ENCODE data around the gene SPAM1.
A peak's percentile ranks its signal among the peaks of the same experiment; 100 is the strongest.
"Not testable (repeated sequence)": the region's sequence is repeated elsewhere in the genome, so short reads cannot be mapped to it uniquely, and the experiment has no call there.

Gene SPAM1

DNA sequence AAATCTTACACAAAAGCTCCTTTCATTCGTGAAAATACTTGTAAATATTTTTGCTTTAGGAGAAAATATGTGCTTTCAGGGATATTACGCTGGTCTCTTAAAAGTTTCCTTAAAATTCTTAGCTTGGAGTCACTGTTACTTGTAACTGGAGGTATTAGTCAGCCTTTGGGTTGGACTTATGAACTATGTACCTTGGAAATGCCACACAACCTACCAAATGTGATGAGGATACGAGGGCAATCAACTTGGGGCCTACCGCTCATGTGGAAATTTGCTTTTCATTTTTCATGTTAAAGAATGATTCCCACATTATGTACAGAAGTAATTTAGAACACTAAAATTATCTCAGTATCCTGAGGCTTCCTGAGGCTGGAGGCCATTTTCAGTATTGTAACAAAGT lies 23.1 kb downstream of the SPAM1 start:
- DNase-seq: no peak

DNA sequence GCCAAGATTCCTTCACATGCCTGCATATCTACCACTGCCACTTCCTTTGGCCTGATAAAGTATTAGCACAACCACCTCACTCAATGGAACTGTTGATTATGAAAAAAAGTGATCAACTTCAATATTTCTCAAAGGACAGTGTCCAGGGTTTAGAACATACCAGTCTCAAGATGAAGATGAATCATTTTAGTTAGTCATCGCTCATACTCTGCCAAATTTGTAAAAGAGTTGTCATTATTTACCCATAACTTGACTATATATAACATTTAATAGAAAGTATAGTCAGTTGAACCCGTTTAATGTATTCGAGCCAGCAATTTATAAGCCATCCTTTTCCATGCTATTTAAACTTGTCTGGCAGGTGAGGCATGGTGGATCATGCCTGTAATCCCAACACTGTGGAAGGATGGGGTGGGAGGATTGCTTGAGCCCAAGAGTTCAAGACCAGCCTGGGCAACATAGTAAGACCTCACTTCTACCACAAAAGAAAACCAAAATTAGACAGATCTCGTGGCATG lies 33.2 kb downstream of the SPAM1 start:
- no peak for DNase-seq

DNA sequence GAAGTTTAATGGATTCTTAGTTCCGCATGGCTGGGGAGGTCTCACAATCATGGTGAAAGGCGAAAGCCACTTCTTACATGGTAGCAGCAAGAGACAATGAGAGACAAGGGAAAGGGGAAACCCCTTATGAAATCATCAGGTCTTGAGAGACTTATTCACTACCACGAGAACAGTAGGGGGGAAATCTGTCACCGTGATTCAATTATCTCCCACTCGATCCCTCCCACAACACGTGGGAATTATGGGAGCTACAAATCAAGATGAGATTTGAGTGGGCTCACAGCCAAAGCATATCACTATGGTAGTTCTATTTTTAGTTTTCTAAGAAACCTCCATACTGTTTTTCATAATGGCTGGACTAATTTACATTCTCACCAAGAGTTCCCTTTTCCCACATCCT lies 36.7 kb downstream of the SPAM1 start:
- no peak for DNase-seq

DNA sequence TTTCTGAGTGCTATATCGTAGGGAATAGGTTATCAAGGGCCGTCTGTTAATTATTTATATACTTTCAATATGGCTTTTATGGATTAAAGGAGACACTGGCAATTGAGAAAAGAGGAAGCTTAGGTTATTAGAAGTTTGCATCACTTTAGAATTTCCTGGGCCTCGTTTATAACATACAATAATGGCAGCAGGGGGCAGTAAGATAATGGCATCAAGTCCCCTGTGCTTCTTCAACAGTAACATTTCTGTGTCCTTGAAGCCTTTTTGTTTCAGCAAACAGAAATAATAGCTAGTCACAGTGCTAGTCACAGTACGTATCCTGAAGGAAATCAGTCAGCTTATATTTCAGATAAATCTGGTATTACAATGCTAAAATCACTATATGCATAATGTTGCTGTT lies 41.9 kb downstream of the SPAM1 start:
- peak in 10 of 58 donors; percentile 7 to 63 (median 12) for DNase-seq

DNA sequence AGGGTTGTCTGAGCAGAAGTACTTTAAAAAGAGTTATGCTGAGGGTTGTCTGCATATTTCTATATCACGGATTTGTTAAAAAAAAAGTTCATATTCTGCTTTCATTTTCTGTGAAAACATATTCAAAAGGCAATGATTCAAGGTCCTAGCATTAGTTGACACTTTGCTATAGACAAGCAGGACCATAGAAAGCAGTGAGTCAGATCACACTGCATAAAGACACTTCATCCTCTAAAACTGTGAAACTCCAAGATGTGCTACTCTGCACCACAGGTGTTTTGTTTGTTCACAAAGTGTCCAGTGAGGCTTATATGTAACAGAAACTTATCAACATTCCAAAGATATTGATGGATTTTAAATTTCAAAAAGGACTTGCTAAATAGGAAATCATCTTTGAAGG lies 47.0 kb downstream of the SPAM1 start:
- DNase-seq: no peak

DNA sequence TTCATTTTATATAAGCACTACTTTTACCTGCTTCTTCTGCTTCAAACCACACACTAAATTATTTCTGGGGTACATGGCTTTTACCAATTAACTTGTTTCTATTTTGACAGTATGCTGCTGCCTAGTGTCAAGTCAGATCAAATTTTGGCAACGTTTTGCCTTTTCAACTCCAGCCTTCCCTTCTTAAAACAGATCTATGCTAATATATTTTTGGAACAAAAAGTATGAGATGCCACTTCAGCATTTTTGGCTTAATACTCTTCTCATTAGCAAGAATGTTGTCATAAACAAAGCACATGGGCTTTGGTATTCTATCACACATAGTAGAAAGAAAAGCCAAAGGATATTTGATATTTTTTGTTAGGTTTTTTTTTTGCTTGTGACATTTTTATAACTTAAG lies 47.8 kb downstream of the SPAM1 start:
- DNase-seq: no peak

DNA sequence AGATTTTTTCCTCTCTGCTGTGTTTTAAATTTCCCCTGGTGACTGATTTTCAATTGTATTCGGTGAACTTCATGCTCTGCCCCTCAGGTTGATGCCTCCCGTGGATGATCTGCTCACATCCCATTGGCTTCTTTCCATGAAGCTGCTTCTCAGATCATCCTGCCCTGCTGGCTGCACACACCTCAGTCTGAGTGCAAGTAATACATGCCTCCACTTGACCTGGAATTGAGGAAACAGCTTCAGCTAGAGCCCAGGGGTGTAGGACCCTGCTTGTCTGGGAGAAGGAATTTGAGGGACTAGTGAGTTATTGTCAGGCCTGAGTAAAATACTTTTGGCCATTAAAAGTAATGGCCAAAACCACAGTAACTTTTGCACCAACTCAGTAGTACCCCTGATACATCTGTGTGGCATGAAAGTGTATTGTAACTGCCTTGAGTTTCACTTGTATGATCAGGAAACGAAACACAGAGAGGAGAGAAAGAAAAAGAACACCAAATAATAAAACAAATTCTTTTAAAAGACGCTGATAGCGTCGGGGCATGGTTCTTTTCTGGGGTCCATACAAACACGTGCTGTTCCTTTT lies 49.4 kb downstream of the SPAM1 start:
- DNase-seq: no peak

DNA sequence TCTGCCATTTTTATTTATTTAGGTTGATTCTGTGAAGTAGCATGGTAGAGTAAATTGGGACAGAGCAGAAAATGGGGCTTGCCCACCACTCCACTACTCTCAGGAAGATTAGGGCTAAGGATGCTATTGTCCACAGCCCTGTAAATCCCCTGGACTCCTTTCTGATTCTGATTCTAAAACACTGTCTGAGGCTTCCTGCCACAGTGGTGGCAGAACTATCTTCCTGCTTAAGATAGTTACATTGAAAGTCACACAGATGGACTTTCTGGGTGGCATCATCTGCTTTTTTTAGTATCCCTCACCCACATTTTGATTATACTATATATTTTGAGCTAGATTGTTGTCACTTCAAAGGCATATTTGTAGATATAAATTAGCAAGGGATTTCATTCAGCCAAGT lies 50.0 kb downstream of the SPAM1 start:
- no peak for DNase-seq

DNA sequence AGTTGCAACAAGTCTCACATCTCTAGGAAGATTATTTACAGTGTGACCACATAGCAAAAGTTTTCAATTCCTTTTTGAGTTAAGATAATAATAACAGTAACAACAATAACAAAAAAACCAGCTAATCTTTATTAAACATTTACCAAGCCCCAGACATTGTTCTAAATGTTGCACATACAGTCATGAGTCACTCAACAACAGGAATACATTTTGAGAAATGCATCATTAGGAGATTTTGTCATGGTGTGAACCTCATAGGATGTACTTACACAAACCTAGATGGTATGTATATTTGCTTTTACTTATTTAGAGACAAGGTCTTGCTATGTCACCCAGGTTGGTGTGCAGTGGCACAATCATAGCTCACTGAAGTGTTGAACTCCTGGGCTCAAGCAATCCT lies 52.0 kb downstream of the SPAM1 start:
- DNase-seq: no peak

DNA sequence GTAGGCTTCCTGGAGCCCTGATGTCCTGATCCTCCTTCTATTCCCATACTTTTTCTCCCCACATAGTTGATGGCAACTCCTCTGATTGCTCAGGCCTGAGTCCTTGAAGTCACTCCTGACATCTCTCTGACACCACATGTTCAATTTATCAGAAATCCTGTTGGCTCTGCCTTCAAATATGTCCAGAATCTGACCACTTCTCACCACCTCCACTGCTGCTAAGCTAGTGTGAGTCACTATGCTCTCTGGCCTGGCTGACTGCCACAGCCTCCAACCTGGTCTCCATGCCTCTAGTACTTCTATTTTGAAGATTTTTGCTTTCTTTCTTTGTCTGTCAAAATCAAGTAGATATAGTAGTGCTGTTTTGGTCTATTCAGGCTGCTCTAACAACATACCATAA lies 54.8 kb downstream of the SPAM1 start:
- no peak for DNase-seq

DNA sequence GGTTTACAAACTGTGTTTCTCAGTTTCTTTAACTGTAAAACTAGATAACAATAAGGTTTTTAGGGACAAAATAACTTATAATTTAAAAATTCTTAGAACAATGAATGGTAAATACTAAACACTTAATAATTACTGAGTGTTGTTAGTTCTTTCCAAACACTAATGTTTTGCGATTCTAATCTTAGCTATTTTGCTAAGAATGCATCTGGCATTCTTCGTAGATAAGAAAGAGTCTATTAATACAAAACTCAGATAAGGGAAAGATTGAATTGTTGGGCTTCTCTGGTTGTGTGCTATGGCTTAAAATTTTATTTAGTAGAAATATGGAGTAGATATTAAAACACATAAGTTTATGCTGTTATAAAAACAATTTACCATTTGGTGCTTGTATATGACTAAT lies 62.4 kb downstream of the SPAM1 start:
- DNase-seq: no peak

DNA sequence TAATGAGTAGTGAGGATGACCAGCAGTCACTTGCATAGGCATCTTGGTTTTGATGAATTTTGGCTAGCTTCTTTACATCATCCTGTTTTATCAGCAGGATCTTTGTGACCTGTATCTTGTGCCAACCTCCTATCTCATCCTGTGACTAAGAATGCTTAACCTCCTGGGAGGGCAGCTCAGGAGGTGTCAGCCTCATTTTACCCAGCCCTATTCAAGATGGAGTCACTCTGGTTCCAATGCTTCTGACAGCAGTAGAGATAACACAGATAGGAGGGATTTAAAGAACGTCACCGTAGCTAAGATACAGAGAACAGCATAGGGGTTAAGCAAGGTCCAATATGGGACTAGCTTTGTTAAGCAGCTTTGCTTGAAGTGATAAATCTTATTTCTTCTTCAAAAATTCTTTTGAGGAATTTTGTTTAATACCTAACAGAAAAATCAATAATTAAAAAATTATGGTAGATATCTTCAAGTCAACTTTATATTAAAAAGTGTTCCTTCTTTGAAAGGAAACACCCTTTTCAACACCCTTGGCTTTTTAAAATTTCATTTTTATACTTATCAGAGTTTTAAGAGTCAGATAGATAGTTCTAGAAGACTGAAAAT lies 68.0 kb downstream of the SPAM1 start:
- no peak for DNase-seq

DNA sequence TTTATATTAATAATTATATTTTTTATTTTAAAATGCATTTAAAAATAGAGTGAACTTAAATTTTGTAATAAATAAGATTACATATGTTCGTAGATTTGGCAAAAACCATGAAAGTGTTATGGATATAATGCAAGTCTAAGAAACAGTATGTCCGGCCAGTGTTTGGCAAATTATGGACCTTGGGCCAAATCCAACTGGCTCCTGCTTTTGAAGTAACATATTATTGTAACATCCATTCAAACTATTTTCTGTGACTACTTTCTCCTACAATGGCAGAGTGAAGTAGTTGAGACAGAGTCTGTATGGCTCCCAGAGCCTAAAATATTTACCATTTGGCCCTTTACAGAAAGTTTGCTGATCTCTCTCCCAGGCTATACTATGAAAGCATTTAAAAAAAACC lies 69.0 kb downstream of the SPAM1 start:
- peak in 1 of 58 donors; percentile 0 for DNase-seq

DNA sequence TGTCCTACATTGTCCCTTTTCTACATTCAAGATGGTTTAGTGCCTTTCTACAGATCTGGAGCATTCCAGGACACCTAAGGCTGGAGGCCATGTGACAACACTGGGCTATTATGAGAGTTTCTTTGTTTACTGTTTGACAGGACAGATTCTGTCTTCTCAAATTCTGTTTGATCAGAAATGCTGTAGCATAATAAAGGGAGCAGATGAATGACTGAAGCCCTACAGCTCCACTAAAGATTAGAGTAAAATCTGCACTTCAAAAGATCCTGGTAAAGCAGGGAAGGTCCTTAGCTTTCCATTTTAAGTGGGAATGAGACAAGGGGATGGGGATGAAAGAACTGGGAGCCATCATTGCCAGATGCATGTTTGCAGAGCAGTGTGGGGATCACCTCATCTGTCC lies 69.4 kb downstream of the SPAM1 start:
- peak in 14 of 58 donors; percentile 2 to 53 (median 12) for DNase-seq

DNA sequence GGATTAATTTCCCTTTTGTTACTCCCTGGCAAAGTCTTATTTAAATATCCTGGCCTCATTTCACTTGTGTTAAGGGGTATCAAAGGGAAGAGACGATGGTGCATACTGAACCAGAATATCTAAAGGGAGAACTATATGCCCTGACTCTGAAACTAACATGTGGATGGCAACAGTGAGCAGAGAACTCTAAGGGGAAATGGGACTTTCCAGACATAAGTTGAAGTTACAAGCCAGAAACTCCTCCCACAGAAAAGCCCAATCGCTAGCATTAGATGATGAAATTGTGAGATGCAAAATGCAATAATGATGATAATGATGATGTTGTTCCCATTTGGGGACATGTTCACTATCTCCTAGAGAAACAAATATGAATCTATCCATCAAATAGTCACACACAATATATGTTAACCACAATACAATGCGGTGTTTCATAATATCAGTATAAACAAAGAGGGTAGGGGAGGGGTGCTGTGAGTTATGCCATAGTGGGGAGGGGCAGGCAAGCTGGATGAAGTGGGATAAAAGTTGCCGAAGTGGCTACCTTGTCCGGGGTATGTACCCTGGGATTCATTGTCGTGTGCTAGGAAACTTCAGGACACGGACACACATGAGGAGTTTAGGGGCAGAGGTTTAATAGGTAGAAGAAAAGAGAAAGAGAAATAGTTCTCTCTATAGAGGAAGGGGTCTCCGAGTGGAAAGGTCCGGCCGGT lies 70.7 kb downstream of the SPAM1 start:
- DNase-seq: no peak

DNA sequence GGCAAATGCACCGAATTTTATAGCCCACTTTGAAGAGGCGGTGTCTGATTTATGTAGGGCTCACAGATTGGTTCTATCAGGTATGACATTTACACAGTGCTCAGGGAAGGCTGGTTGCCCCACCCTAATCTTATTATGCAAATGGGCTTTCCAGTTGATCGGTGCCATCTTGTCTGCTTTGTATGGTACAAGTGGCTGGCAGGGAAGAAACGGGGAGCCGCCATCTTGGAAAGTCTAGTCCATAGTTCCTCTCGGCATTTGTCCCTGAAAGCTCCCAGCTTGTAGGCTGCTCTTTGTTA lies 71.2 kb downstream of the SPAM1 start:
- DNase-seq: no peak

DNA sequence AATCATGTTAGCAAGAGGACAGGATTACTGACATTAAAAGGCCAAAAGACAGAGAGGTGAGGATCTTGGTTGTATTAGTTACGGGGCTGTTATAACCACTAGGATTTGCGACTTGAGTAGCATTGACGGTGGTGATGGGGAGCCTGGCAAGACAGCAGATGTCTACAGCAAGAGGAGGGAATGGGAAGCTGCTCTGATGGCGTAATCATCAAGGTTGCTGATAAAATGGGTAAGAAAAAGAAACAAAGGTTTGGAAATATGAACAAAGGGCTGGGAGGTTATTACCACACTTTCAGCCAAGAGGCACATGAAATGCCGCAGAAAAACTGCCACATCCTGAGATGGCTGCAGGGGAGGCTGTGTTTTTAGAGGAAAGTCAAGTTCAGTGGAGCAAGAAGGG lies 73.9 kb downstream of the SPAM1 start:
- DNase-seq: no peak

DNA sequence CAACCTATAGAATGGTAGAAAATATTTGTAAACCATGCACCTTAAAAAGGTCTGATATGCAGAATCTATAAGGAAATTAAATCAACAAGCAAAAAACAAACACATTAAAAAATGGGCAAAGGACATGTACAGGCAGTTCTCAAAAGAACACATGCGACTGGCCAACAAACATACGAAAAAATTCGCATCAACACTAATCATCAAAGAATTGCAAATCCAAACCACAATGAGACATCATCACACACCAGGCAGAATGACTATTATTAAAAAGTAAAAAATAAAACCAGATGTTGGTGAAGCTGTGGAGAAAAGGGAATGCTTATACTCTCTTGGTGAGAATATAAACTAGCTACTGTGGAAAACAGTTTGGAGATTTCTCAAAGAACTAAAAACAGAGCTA lies 74.7 kb downstream of the SPAM1 start:
- DNase-seq: no peak

DNA sequence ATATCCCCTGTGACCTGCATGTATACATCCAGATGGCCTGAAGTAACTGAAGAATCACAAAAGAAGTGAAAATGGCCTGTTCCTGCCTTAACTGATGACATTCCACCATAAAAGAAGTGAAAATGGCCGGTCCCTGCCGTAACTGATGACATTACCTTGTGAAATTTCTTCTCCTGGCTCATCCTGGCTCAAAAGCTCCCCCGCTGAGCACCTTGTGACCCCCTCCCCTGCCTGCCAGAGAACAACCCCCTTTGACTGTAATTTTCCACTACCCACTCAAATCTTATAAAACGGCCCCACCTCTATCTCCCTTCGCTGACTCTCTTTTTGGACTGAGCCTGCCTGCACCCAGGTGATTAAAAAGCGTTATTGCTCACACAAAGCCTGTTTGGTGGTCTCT lies 83.3 kb downstream of the SPAM1 start:
- DNase-seq: not testable (repeated sequence)

DNA sequence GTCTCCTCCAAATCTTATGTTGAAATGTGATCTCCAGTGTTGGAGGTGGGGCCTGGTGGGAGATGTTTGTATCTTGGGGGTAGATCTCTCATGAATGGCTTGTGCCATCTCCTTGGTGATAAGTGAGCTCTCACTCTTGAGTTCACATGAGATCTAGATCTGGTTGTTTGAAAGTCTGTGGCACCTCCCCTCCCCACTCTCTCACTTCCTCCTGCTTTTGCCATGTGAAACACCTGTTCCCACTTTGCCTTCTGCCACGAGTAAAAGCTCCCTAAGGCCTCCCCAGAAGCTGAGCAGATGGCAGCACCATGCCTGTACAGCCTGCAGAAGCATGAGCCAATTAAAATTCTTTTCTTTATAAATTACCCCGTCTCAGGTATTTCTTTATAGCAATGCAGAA lies 84.3 kb downstream of the SPAM1 start:
- DNase-seq: no peak

All from anterior cingulate cortex (tissue), 58 donors.